Measurements from ENCODE around the gene TEX38. TPM values are rescaled to one million over a fixed set of nuclear protein-coding genes. Genes with fewer than 3 reads are reported as not detected.
A peak's percentile ranks its signal among the peaks of the same experiment; 100 is the strongest.
"Not testable (repeated sequence)": the region's sequence is repeated elsewhere in the genome, so short reads cannot be mapped to it uniquely, and the experiment has no call there.

TEX38 gene
- total RNA-seq, 1 experiment from 2014 or later = not detected

- no peaks in the 10 kb centered on the region for H3K27me3 ChIP-seq
- peaks cover 63% of the 10 kb centered on the region for H3K36me3 ChIP-seq
- H3K4me3 ChIP-seq = no peak overlapping the region
- H3K9me3 ChIP-seq (replicated peaks) = no peaks in the 10 kb centered on the region
- peaks cover 11% of the 10 kb centered on the region for H3K4me1 ChIP-seq
- no peak overlapping the region for H3K27ac ChIP-seq
- DNase-seq = no peak
Observed at GRCh38 chr1:46687921-46688509, 16.4 kb downstream of the TEX38 start.

- Histone ChIP-seq H3K27me3 (no peaks in the 10 kb centered on the region), H3K27ac (no peak overlapping the region), H3K36me3 (peaks cover 51% of the 10 kb centered on the region), H3K4me1 (peaks cover 11% of the 10 kb centered on the region), H3K9me3 (replicated peaks) (no peaks in the 10 kb centered on the region), H3K4me3 (no peak overlapping the region)
- DNase-seq = peak; percentile 54 to 75
Observed at GRCh38 chr1:46689356-46689755, 17.7 kb downstream of the TEX38 start.

GRCh38 chr1:46689897-46690296 lies 18.2 kb downstream of the TEX38 start:
- H3K27me3 ChIP-seq = no peaks in the 10 kb centered on the region
- H3K4me1 ChIP-seq = peaks cover 11% of the 10 kb centered on the region
- DNase-seq = no peak
- H3K27ac ChIP-seq = no peak overlapping the region
- H3K4me3 ChIP-seq = no peak overlapping the region
- H3K9me3 ChIP-seq (replicated peaks) = no peaks in the 10 kb centered on the region
- H3K36me3 ChIP-seq = peaks cover 53% of the 10 kb centered on the region

- no peaks in the 10 kb centered on the region for H3K27me3 ChIP-seq
- peaks cover 54% of the 10 kb centered on the region for H3K36me3 ChIP-seq
- H3K27ac ChIP-seq = no peak overlapping the region
- DNase-seq = no peak
- no peak overlapping the region for H3K4me3 ChIP-seq
- peaks cover 11% of the 10 kb centered on the region for H3K4me1 ChIP-seq
- H3K9me3 ChIP-seq (replicated peaks) = no peaks in the 10 kb centered on the region
Observed at GRCh38 chr1:46690931-46691421, 19.3 kb downstream of the TEX38 start.

GRCh38 chr1:46691997-46692790 lies 20.5 kb downstream of the TEX38 start:
- Histone ChIP-seq H3K36me3 (peaks cover 51% of the 10 kb centered on the region), H3K27me3 (no peaks in the 10 kb centered on the region), H3K9me3 (replicated peaks) (no peaks in the 10 kb centered on the region), H3K4me3 (no peak overlapping the region), H3K27ac (no peak overlapping the region), H3K4me1 (peaks cover 11% of the 10 kb centered on the region)
- DNase-seq = no peak

- Histone ChIP-seq H3K4me3 (no peak overlapping the region), H3K36me3 (peaks cover 42% of the 10 kb centered on the region), H3K27me3 (no peaks in the 10 kb centered on the region), H3K4me1 (peaks cover 11% of the 10 kb centered on the region), H3K9me3 (replicated peaks) (no peaks in the 10 kb centered on the region), H3K27ac (no peak overlapping the region)
- no peak for DNase-seq
Observed at GRCh38 chr1:46692811-46693770, 21.4 kb downstream of the TEX38 start.

GRCh38 chr1:46694676-46695075 lies 23.0 kb downstream of the TEX38 start:
- H3K4me1 ChIP-seq; H3K4me3 ChIP-seq; H3K27ac ChIP-seq; DNase-seq; H3K27me3 ChIP-seq; H3K9me3 ChIP-seq (replicated peaks): not testable (repeated sequence)
- peaks cover 35% of the 10 kb centered on the region for H3K36me3 ChIP-seq

- Histone ChIP-seq H3K27ac (no peak overlapping the region), H3K36me3 (peaks cover 22% of the 10 kb centered on the region), H3K4me3 (no peak overlapping the region), H3K27me3 (no peaks in the 10 kb centered on the region), H3K9me3 (replicated peaks) (no peaks in the 10 kb centered on the region), H3K4me1 (no peaks in the 10 kb centered on the region; the same call in 1 of the 2 replicates)
- no peak for DNase-seq
Observed at GRCh38 chr1:46697053-46697452, 25.4 kb downstream of the TEX38 start.

GRCh38 chr1:46699666-46700065 lies 28.0 kb downstream of the TEX38 start:
- Histone ChIP-seq H3K36me3 (peaks cover 32% of the 10 kb centered on the region), H3K4me3 (no peak overlapping the region), H3K27ac (no peak overlapping the region), H3K4me1 (no peaks in the 10 kb centered on the region; the same call in 1 of the 2 replicates), H3K27me3 (no peaks in the 10 kb centered on the region), H3K9me3 (replicated peaks) (no peaks in the 10 kb centered on the region)
- no peak for DNase-seq

GRCh38 chr1:46703927-46704641 lies 32.4 kb downstream of the TEX38 start:
- Histone ChIP-seq H3K27me3 (no peaks in the 10 kb centered on the region), H3K36me3 (peaks cover 47% of the 10 kb centered on the region), H3K9me3 (replicated peaks) (no peaks in the 10 kb centered on the region)

GRCh38 chr1:46705408-46705807 lies 33.8 kb downstream of the TEX38 start:
- DNase-seq = no peak
- H3K4me3 ChIP-seq = no peak overlapping the region

More at GRCh38 chr1:46703927-46704641, 32.4 kb downstream of the TEX38 start:
- DNase-seq = no peak
- H3K4me3 ChIP-seq = no peak overlapping the region
- H3K27ac ChIP-seq = no peak overlapping the region
- H3K4me1 ChIP-seq = no peaks in the 10 kb centered on the region; the same call in 1 of the 2 replicates

GRCh38 chr1:46708121-46708520 lies 36.5 kb downstream of the TEX38 start:
- DNase-seq = no peak
- no peaks in the 10 kb centered on the region for H3K9me3 ChIP-seq (replicated peaks)
- no peaks in the 10 kb centered on the region for H3K4me1 ChIP-seq
- H3K27me3 ChIP-seq = no peaks in the 10 kb centered on the region
- H3K4me3 ChIP-seq = no peak overlapping the region
- H3K27ac ChIP-seq = no peak overlapping the region
- peaks cover 52% of the 10 kb centered on the region for H3K36me3 ChIP-seq

More at GRCh38 chr1:46705408-46705807, 33.8 kb downstream of the TEX38 start:
- no peak overlapping the region for H3K27ac ChIP-seq
- peaks cover 47% of the 10 kb centered on the region for H3K36me3 ChIP-seq
- H3K27me3 ChIP-seq = no peaks in the 10 kb centered on the region
- no peaks in the 10 kb centered on the region; the same call in 1 of the 2 replicates for H3K4me1 ChIP-seq
- no peaks in the 10 kb centered on the region for H3K9me3 ChIP-seq (replicated peaks)

GRCh38 chr1:46714976-46715375 lies 43.3 kb downstream of the TEX38 start:
- no peak overlapping the region for H3K27ac ChIP-seq
- no peaks in the 10 kb centered on the region; the same call in 1 of the 2 replicates for H3K4me1 ChIP-seq
- no peak overlapping the region for H3K4me3 ChIP-seq
- H3K9me3 ChIP-seq (replicated peaks) = no peaks in the 10 kb centered on the region
- H3K36me3 ChIP-seq = peaks cover 30% of the 10 kb centered on the region
- no peaks in the 10 kb centered on the region for H3K27me3 ChIP-seq
- no peak for DNase-seq

GRCh38 chr1:46717654-46718053 lies 46.0 kb downstream of the TEX38 start:
- Histone ChIP-seq H3K4me1 (no peaks in the 10 kb centered on the region; the same call in 1 of the 2 replicates), H3K4me3 (peak overlapping the region; percentile 96; the same call in 1 of the 2 replicates), H3K9me3 (replicated peaks) (no peaks in the 10 kb centered on the region), H3K36me3 (peaks cover 21% of the 10 kb centered on the region), H3K27ac (no peak overlapping the region), H3K27me3 (no peaks in the 10 kb centered on the region)
- no peak for DNase-seq
